HCT116 (cell line): ENCODE data around the gene VAV2. TPM values are rescaled to one million over a fixed set of nuclear protein-coding genes. Genes with fewer than 3 reads are reported as not detected.

Experiments
- ATAC-seq: fragments of 200-7000 bp; cut with Tn5 transposase; 2 replicates; pipeline ENCODE4 v1.9.1; 2020; ENCODE audit warnings: mild to moderate bottlenecking, moderate library complexity
- BruUV-seq: library from RNA; stranded (reverse); fragments of 400-500 nt; replicated peaks from 2 replicates; lab custom pipeline; 2021; lab: Mats Ljungman, UMichigan
- CTCF ChIA-PET: fragments of 300-600 bp; sonication (Branson Sonifier 250); formaldehyde crosslinking; loops from one replicate; lab custom pipeline; 2021; ENCODE audit warnings: antibody characterized with exemption; lab: Charles Lee
- POLR2A ChIA-PET: fragments of 300-600, 350-600 bp; sonication (Branson Sonifier 250); formaldehyde crosslinking; loops from one replicate; lab custom pipeline; 2021; ENCODE audit warnings: antibody characterized with exemption; lab: Charles Lee
- RAD21 ChIA-PET, 2 experiments: fragments of 300-600 bp; sonication (Branson Sonifier 250); formaldehyde crosslinking; loops; one replicate each; lab custom pipeline; 2023; ENCODE audit warnings: low total read pairs in 2 of 2; ENCODE audit not compliant: uncharacterized antibody in 2 of 2, unreplicated experiment in 2 of 2, low non-redundant PET in 1 of 2; lab: Charles Lee
- DNase-seq: peaks from one replicate; pipeline ENCODE4 v3.0.0-alpha.2; 2010; ENCODE audit warnings: low read depth, low spot score
- H2AFZ ChIP-seq: fragments of 200-600 bp; shearing (Covaris generic), sonication (generic); 2 replicates; pipeline ENCODE4 v1.6.1; 2017; ENCODE audit warnings: low read depth, mixed run types, mixed read lengths, antibody characterized with exemption, low read length; ENCODE audit not compliant: poor library complexity, severe bottlenecking
- H3K27ac ChIP-seq: 2 replicates; pipeline ENCODE4 v1.5.1; 2012; ENCODE audit warnings: low read depth, low read length
- H3K27me3 ChIP-seq: fragments of 200-600 bp; sonication (generic); 2 replicates; pipeline ENCODE4 v1.6.1; 2016; ENCODE audit warnings: mixed run types, low read length, mixed read lengths; ENCODE audit not compliant: insufficient read depth
- H3K36me3 ChIP-seq, 2 experiments: fragments of 200-500 bp in 1 of 2; fragments of 200-600 bp in 1 of 2; sonication (Bioruptor generic) in 1 of 2; sonication (generic) in 1 of 2; 2 replicates each; pipeline versions ENCODE4 v1.5.1 to v1.6.1; 2014 to 2016; ENCODE audit warnings: low read length in 2 of 2, inconsistent platforms in 1 of 2, mixed read lengths in 1 of 2, mixed run types in 1 of 2; ENCODE audit not compliant: insufficient read depth in 2 of 2, control insufficient read depth in 1 of 2
- H3K4me1 ChIP-seq, 2 experiments: fragments of 200-600 bp in 1 of 2; sonication (generic) in 1 of 2; 2 replicates each; pipeline versions ENCODE4 v1.5.1 to v1.6.1; 2012 to 2017; ENCODE audit warnings: low read length in 2 of 2, inconsistent platforms in 1 of 2, mild to moderate bottlenecking in 1 of 2, mixed read lengths in 1 of 2, mixed run types in 1 of 2, moderate library complexity in 1 of 2; ENCODE audit not compliant: insufficient read depth in 2 of 2, control insufficient read depth in 1 of 2
- H3K4me2 ChIP-seq: fragments of 200-600 bp; sonication (generic); 2 replicates; pipeline ENCODE4 v1.6.1; 2017; ENCODE audit warnings: mixed run types, low read length, mixed read lengths
- H3K4me3 ChIP-seq, 2 experiments: fragments of 200-600 bp in 1 of 2; sonication (generic) in 1 of 2; replicated peaks in 1 of 2; 2 replicates each; pipeline ENCODE4 v1.5.1; 2011 to 2016; ENCODE audit warnings: low read length in 2 of 2, control low read depth in 1 of 2, low read depth in 1 of 2, mild to moderate bottlenecking in 1 of 2, mixed read lengths in 1 of 2, mixed run types in 1 of 2
- H3K79me2 ChIP-seq: fragments of 200-600 bp; sonication (generic); 2 replicates; pipeline ENCODE4 v1.6.1; 2017; ENCODE audit warnings: mild to moderate bottlenecking, mixed run types, low read length, moderate library complexity, mixed read lengths; ENCODE audit not compliant: insufficient read depth
- H3K9ac ChIP-seq: fragments of 200-600 bp; sonication (generic); 2 replicates; pipeline ENCODE4 v1.6.1; 2016; ENCODE audit warnings: low read length, mixed read lengths
- H3K9me2 ChIP-seq: fragments of 200-600 bp; sonication (generic), shearing (Covaris generic); 2 replicates; pipeline ENCODE4 v1.6.1; 2017; ENCODE audit warnings: mixed run types, mild to moderate bottlenecking, moderate library complexity; ENCODE audit not compliant: insufficient read depth
- H3K9me3 ChIP-seq, 2 experiments: fragments of 200-500 bp in 1 of 2; fragments of 200-600 bp in 1 of 2; sonication (Bioruptor generic) in 1 of 2; sonication (generic) in 1 of 2; 2 replicates each; pipeline ENCODE4 v1.6.1; 2014 to 2017; ENCODE audit warnings: low read length in 2 of 2, mixed read lengths in 2 of 2, inconsistent platforms in 1 of 2, low read depth in 1 of 2, mild to moderate bottlenecking in 1 of 2, mixed run types in 1 of 2, moderate library complexity in 1 of 2; ENCODE audit not compliant: control insufficient read depth in 1 of 2, insufficient read depth in 1 of 2
- H4K20me1 ChIP-seq: fragments of 200-600 bp; sonication (generic), shearing (Covaris generic); 2 replicates; pipeline ENCODE4 v1.6.1; 2017; ENCODE audit warnings: mixed run types, mild to moderate bottlenecking, moderate library complexity; ENCODE audit not compliant: insufficient read depth
- CBX3 ChIP-seq: IDR thresholded peaks from 2 replicates; pipeline ENCODE4 v1.6.1; 2012; ENCODE audit warnings: low read depth
- CEBPB ChIP-seq: IDR thresholded peaks from 2 replicates; pipeline ENCODE4 v1.6.1; 2012; ENCODE audit warnings: low read depth
- CTCF ChIP-seq, 3 experiments: fragments of 200-600 bp in 1 of 3; sonication (generic) in 1 of 3; IDR thresholded peaks in 2 of 3; conservative IDR thresholded peaks in 1 of 3; 2 replicates each; pipeline ENCODE4 v1.5.1; 2012 to 2017; ENCODE audit warnings: low read depth in 2 of 3, low read length in 2 of 3, antibody characterized with exemption in 1 of 3, borderline replicate concordance in 1 of 3, control low read depth in 1 of 3, mild to moderate bottlenecking in 1 of 3, mixed read lengths in 1 of 3, mixed run types in 1 of 3, moderate library complexity in 1 of 3; ENCODE audit not compliant: insufficient read depth in 1 of 3
- EGR1 ChIP-seq: IDR thresholded peaks from 2 replicates; pipeline ENCODE4 v1.6.1; 2012; ENCODE audit warnings: low read depth
- EZH2 ChIP-seq: fragments of 200-600 bp; sonication (generic); IDR thresholded peaks from 2 replicates; pipeline ENCODE4 v1.6.1; 2017; ENCODE audit warnings: antibody characterized with exemption, mixed run types
- FOSL1 ChIP-seq: IDR thresholded peaks from 2 replicates; pipeline ENCODE4 v1.6.1; 2012; ENCODE audit warnings: low read depth
- POLR2A ChIP-seq: IDR thresholded peaks from 2 replicates; pipeline ENCODE4 v1.7.0; 2011; ENCODE audit warnings: borderline replicate concordance; ENCODE audit not compliant: insufficient read depth, insufficient read length; ENCODE audit errors: extremely low read depth
- POLR2AphosphoS5 ChIP-seq: IDR thresholded peaks from 2 replicates; pipeline ENCODE4 v1.6.1; 2011; ENCODE audit warnings: mild to moderate bottlenecking, low read depth, low read length, moderate library complexity
- SIN3A ChIP-seq: IDR thresholded peaks from 2 replicates; pipeline ENCODE4 v1.6.1; 2012; ENCODE audit warnings: low read depth
- SP1 ChIP-seq: IDR thresholded peaks from 2 replicates; pipeline ENCODE4 v1.6.1; 2012; ENCODE audit warnings: low read depth
- YY1 ChIP-seq: IDR thresholded peaks from 2 replicates; pipeline ENCODE4 v1.6.1; 2011; ENCODE audit warnings: low read length, low read depth, moderate library complexity, mild to moderate bottlenecking; ENCODE audit not compliant: insufficient replicate concordance; ENCODE audit errors: extremely low read depth
- ZBTB33 ChIP-seq: IDR thresholded peaks from 2 replicates; pipeline ENCODE4 v1.6.1; 2011; ENCODE audit warnings: mild to moderate bottlenecking, low read length, moderate library complexity; ENCODE audit not compliant: insufficient replicate concordance; ENCODE audit errors: extremely low read depth
- ZFX ChIP-seq: fragments of 450-650 bp; IDR thresholded peaks from 2 replicates; pipeline ENCODE4 v1.6.1; 2017
- intact Hi-C: fragments of 100-400 bp; cut with micrococcal nuclease; formaldehyde crosslinking; loops from 2 replicates; pipeline ENCODE4 v1.10.0; 2022
- total RNA-seq: library from RNA; stranded (reverse); gene quantifications from one replicate; pipeline ENCODE4 v1.2.1, GENCODE V29; 2021; ENCODE audit not compliant: unreplicated experiment

VAV2 gene
- total RNA-seq, 1 experiment from 2014 or later, result 33.2 TPM

GRCh38 chr9:133870598-133871595 lies 121.2 kb downstream of the VAV2 start:
- ChIA-PET RAD21 (no interaction called here), POLR2A (no interaction called here)

More at GRCh38 chr9:133870598-133871595, 121.2 kb downstream of the VAV2 start:
- Histone ChIP-seq H2AFZ (no peak overlapping the region), H4K20me1 (no peaks in the 10 kb centered on the region), H3K9ac (no peak overlapping the region), H3K79me2 (peaks cover 45% of the 10 kb centered on the region; the same call in 1 of the 2 replicates), H3K27ac (no peak overlapping the region), H3K4me1 (peaks cover 32 to 38% of the 10 kb centered on the region in 2 experiments), H3K27me3 (no peaks in the 10 kb centered on the region), H3K4me3 (no peak overlapping the region), H3K9me3 (no peaks in the 10 kb centered on the region), H3K36me3 (no peaks in the 10 kb centered on the region), H3K9me2 (no peaks in the 10 kb centered on the region), H3K4me2 (no peak overlapping the region)
- CTCF ChIA-PET, result no interaction called here
- DNase-seq, result no peak
- ATAC-seq, result no peak
- intact Hi-C loops, result no loop called here
- BruUV-seq, result no TSS peak
- TF ChIP-seq CBX3 (no peak), FOSL1 (no peak), SIN3A (no peak), ZFX (no peak), EZH2 (no peak), POLR2A (no peak), CEBPB (no peak), ZBTB33 (no peak), CTCF (IDR thresholded peaks at IDR 0.05 in 2 of 3, conservative IDR thresholded peaks at IDR 0.05 in 1 of 3; ENCODE audit: borderline replicate concordance in 1 of 3, insufficient read depth in 1 of 3, low read depth in 2 of 3, low read length in 2 of 3) (no peak), POLR2AphosphoS5 (no peak), EGR1 (no peak), SP1 (no peak), YY1 (no peak)
